ENCODE data around the gene GLI3. TPM values are rescaled to one million over a fixed set of nuclear protein-coding genes. Genes with fewer than 3 reads are reported as not detected.

Gene GLI3
- polyA plus RNA-seq, 1 of the 3 experiments (the other 2 are of a cell fraction), result 0.08 TPM

DNA sequence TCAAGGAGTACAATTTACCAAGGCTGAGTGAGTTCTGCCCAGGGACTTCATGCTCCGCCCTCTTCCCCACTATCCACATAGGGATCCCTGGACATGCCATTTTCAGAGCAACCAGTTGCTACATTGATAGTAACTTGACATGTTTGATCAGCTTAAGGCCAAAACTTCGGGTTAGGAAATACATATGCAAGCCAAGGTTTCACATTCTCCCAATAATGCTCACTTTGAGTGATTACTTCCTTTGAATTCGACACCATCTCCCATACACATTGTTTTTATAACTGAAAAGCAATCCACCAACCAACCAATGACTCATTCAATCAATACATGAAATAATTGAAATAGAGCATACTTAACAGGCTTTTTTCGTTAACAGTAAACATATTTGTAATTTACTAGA is 137.9 kb downstream of the GLI3 start:
- H3K27ac ChIP-seq (ENCODE audit: low read depth in 2 of 2, low read length in 1 of 2), result no peak overlapping the region
- H3K79me2 ChIP-seq (ENCODE audit: insufficient read depth), result no peaks in the 10 kb centered on the region
- no peak overlapping the region for H3K9ac ChIP-seq
- H3K9me3 ChIP-seq, result no peaks in the 10 kb centered on the region
- no peaks in the 10 kb centered on the region for H3F3A ChIP-seq (replicated peaks; ENCODE audit: insufficient read depth)
- no peaks in the 10 kb centered on the region for H3K9me2 ChIP-seq
- no peak for TF ChIP-seq EZH2phosphoT487 (IDR thresholded peaks at IDR 0.05; ENCODE audit: borderline replicate concordance, low read depth)
- no peak for TF ChIP-seq TEAD4 (IDR thresholded peaks at IDR 0.05; ENCODE audit: borderline replicate concordance, insufficient read depth)
- no peak for TF ChIP-seq USF1 (IDR thresholded peaks at IDR 0.05; ENCODE audit: borderline replicate concordance, low read depth)
- no peak for TF ChIP-seq NFIC (IDR thresholded peaks at IDR 0.05; ENCODE audit: borderline replicate concordance)
- TF ChIP-seq TCF12 (IDR thresholded peaks at IDR 0.05), result no peak
- no peak for TF ChIP-seq POLR2AphosphoS5 (IDR thresholded peaks at IDR 0.05; ENCODE audit: low read depth, low read length)
- no peak for DNase-seq
- no peak overlapping the region for H3K4me2 ChIP-seq
- CTCF ChIA-PET, result interaction anchor here (1.2 kb wide), 1 partner anchor 158 kb away, joined by 4 read pairs; no protein-coding TSS in a partner anchor
- 3% methylated on average over 4 of the region's 4 CpGs for WGBS (ENCODE audit: low lambda C conversion rate)
- no peak overlapping the region for H3K4me3 ChIP-seq (ENCODE audit: low read depth in 2 of 2, low read length in 1 of 2)
- H4K20me1 ChIP-seq (ENCODE audit: insufficient read depth), result no peaks in the 10 kb centered on the region
- H3K36me3 ChIP-seq (replicated peaks in 1 of 2; ENCODE audit: control insufficient read depth in 1 of 2, insufficient read depth in 2 of 2, low read length in 1 of 2), result no peaks in the 10 kb centered on the region
- no peak overlapping the region for H2AFZ ChIP-seq (ENCODE audit: low read depth)
- POLR2A ChIA-PET, result no interaction called here
- H3K27me3 ChIP-seq (ENCODE audit: insufficient read depth), result peaks cover 42% of the 10 kb centered on the region
- H3K4me1 ChIP-seq (ENCODE audit: control insufficient read depth in 1 of 2, insufficient read depth in 2 of 2, low read depth in 1 of 2, low read length in 1 of 2), result no peaks in the 10 kb centered on the region; a peak in 1 of 4 replicates

DNA sequence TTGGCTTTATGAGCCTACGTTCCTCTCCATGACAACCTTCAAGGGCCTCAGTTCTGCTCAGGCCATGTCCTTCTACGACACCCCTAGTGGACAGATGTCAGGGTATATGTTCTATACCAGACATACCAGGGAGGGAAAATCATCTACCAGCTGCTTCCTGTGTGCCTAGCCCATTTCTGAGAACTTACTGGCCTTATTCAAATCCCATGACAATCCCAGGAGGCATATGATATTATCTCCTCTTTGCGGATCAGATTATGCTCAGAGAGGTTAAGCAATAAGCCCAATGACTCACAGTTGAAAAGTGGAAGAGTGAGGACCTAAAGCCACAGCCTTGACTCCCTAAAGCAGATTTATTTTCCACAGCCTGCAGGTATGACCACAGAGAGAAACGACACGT is 139.3 kb downstream of the GLI3 start:
- Histone ChIP-seq H3K4me2 (no peak overlapping the region), H4K20me1 (ENCODE audit: insufficient read depth) (no peaks in the 10 kb centered on the region), H3K36me3 (replicated peaks in 1 of 2; ENCODE audit: control insufficient read depth in 1 of 2, insufficient read depth in 2 of 2, low read length in 1 of 2) (no peaks in the 10 kb centered on the region), H3K9me2 (no peaks in the 10 kb centered on the region), H3K27me3 (ENCODE audit: insufficient read depth) (peaks cover 48% of the 10 kb centered on the region), H3K79me2 (ENCODE audit: insufficient read depth) (no peaks in the 10 kb centered on the region), H3F3A (replicated peaks; ENCODE audit: insufficient read depth) (no peaks in the 10 kb centered on the region), H3K27ac (ENCODE audit: low read depth in 2 of 2, low read length in 1 of 2) (no peak overlapping the region), H3K4me3 (ENCODE audit: low read depth in 2 of 2, low read length in 1 of 2) (no peak overlapping the region), H3K9me3 (no peaks in the 10 kb centered on the region), H2AFZ (ENCODE audit: low read depth) (no peak overlapping the region), H3K9ac (no peak overlapping the region), H3K4me1 (ENCODE audit: control insufficient read depth in 1 of 2, insufficient read depth in 2 of 2, low read depth in 1 of 2, low read length in 1 of 2) (no peaks in the 10 kb centered on the region; a peak in 1 of 4 replicates)
- TF ChIP-seq CTCF (IDR thresholded peaks at IDR 0.05), result peak; percentile 24
- no peak for TF ChIP-seq MXI1 (IDR thresholded peaks at IDR 0.05; ENCODE audit: low read depth, low read length)
- WGBS (ENCODE audit: low lambda C conversion rate), result 15% methylated on average over 5 of the region's 5 CpGs
- CTCF ChIA-PET, result interaction anchor here (0.9 kb wide), 1 partner anchor 11 kb away, joined by 3 read pairs; no protein-coding TSS in a partner anchor
- POLR2A ChIA-PET, result no interaction called here
- DNase-seq, result no peak

Data from SK-N-SH (cell line).